ENCODE data around the gene ADD3.

- no peak for TF ChIP-seq CTCF (conservative IDR thresholded peaks at IDR 0.05; ENCODE audit: low read length)
- TF ChIP-seq EZH2phosphoT487 (IDR thresholded peaks at IDR 0.05; ENCODE audit: borderline replicate concordance): no peak
These were observed 140.2 kb downstream of the ADD3 start for GRCh38 chr10:110147961-110148360.
